Measurements from ENCODE around the gene PGLYRP4. TPM values are rescaled to one million over a fixed set of nuclear protein-coding genes. Genes with fewer than 3 reads are reported as not detected.

The PGLYRP4 gene
- polyA plus RNA-seq, 3 donors = not detected

GRCh38 chr1:153346077-153346723 lies 2.4 kb downstream of the PGLYRP4 start:
- DNase-seq = no peak
- peaks cover 7 to 13% (median 12%) of the 10 kb centered on the region in 3 donors for H3K27me3 Mint-ChIP-seq (ENCODE audit: low read depth in 3 of 3)
- no peaks in the 10 kb centered on the region for H3K27me3 ChIP-seq (ENCODE audit: control insufficient read depth in 2 of 2, insufficient read depth in 2 of 2, low read length in 2 of 2)
- H3K36me3 Mint-ChIP-seq = no peaks in the 10 kb centered on the region
- no peaks in the 10 kb centered on the region for H4K20me1 ChIP-seq (ENCODE audit: insufficient read depth, low read length)
- no peaks in the 10 kb centered on the region for H3K9me3 ChIP-seq (replicated peaks in 1 of 2; ENCODE audit: control insufficient read depth in 1 of 2, insufficient read depth in 1 of 2, low read length in 2 of 2)
- peak overlapping the region in 1 of 2 donors; percentile 18 for H3K4me3 Mint-ChIP-seq
- no peaks in the 10 kb centered on the region for H3K79me2 ChIP-seq (ENCODE audit: insufficient read depth, low read length)
- TF ChIP-seq CTCF (IDR thresholded peaks at IDR 0.05) = no peak
- H3K4me2 ChIP-seq (replicated peaks; ENCODE audit: extremely low read depth, low read length, poor library complexity, severe bottlenecking) = no peak overlapping the region
- H3K27ac Mint-ChIP-seq = no peak overlapping the region
- H3K27ac ChIP-seq (ENCODE audit: low read depth in 1 of 2, low read length in 2 of 2) = no peak overlapping the region
- peaks cover 41 to 55% of the 10 kb centered on the region in 2 donors for H3K4me1 ChIP-seq (ENCODE audit: control insufficient read depth in 1 of 2, insufficient read depth in 2 of 2, low read length in 2 of 2)
- H3K9ac ChIP-seq (ENCODE audit: insufficient read depth, low read length, poor library complexity, severe bottlenecking) = no peak overlapping the region
- 0% methylated on average over 1 of the region's 6 CpGs for WGBS (ENCODE audit: insufficient coverage)
- peaks cover 65% of the 10 kb centered on the region for H3K4me1 Mint-ChIP-seq
- intact Hi-C loops (cut with micrococcal nuclease) = no loop called here
- H2AFZ ChIP-seq (ENCODE audit: insufficient read depth, low read depth, low read length, poor library complexity, severe bottlenecking) = no peak overlapping the region
- H3K36me3 ChIP-seq (replicated peaks in 1 of 2; ENCODE audit: control insufficient read depth in 1 of 2, insufficient read depth in 2 of 2, low read length in 2 of 2) = no peaks in the 10 kb centered on the region
- peaks cover 0 to 2% (median 0%) of the 10 kb centered on the region in 7 donors for H3K9me3 Mint-ChIP-seq
- no peak overlapping the region for H3K4me3 ChIP-seq (replicated peaks in 1 of 3; ENCODE audit: low read depth in 2 of 3, low read length in 3 of 3)

GRCh38 chr1:153345187-153346076 lies 3.2 kb downstream of the PGLYRP4 start:
- H3K9ac ChIP-seq (ENCODE audit: insufficient read depth, low read length, poor library complexity, severe bottlenecking) = no peak overlapping the region
- Mint-ChIP-seq H3K4me3 (no peak overlapping the region), H3K36me3 (no peaks in the 10 kb centered on the region), H3K9me3 (peaks cover 0 to 2% (median 0%) of the 10 kb centered on the region in 7 donors), H3K4me1 (peaks cover 65% of the 10 kb centered on the region), H3K27ac (no peak overlapping the region), H3K27me3 (ENCODE audit: low read depth in 3 of 3) (peaks cover 7 to 11% (median 9%) of the 10 kb centered on the region in 3 donors)
- no peaks in the 10 kb centered on the region for H3K9me3 ChIP-seq (replicated peaks in 1 of 2; ENCODE audit: control insufficient read depth in 1 of 2, insufficient read depth in 1 of 2, low read length in 2 of 2)
- H3K4me3 ChIP-seq (replicated peaks in 1 of 3; ENCODE audit: low read depth in 2 of 3, low read length in 3 of 3) = no peak overlapping the region
- no peak for TF ChIP-seq CTCF (IDR thresholded peaks at IDR 0.05)
- peaks cover 41 to 55% of the 10 kb centered on the region in 2 donors for H3K4me1 ChIP-seq (ENCODE audit: control insufficient read depth in 1 of 2, insufficient read depth in 2 of 2, low read length in 2 of 2)
- H3K4me2 ChIP-seq (replicated peaks; ENCODE audit: extremely low read depth, low read length, poor library complexity, severe bottlenecking) = no peak overlapping the region
- no peaks in the 10 kb centered on the region for H3K36me3 ChIP-seq (replicated peaks in 1 of 2; ENCODE audit: control insufficient read depth in 1 of 2, insufficient read depth in 2 of 2, low read length in 2 of 2)
- no peak overlapping the region for H2AFZ ChIP-seq (ENCODE audit: insufficient read depth, low read depth, low read length, poor library complexity, severe bottlenecking)
- no peak overlapping the region for H3K27ac ChIP-seq (ENCODE audit: low read depth in 1 of 2, low read length in 2 of 2)
- 65% methylated on average over 11 of the region's 14 CpGs for WGBS (ENCODE audit: insufficient coverage)
- intact Hi-C loops (cut with micrococcal nuclease) = no loop called here
- no peak for DNase-seq
- no peaks in the 10 kb centered on the region for H3K79me2 ChIP-seq (ENCODE audit: insufficient read depth, low read length)
- H4K20me1 ChIP-seq (ENCODE audit: insufficient read depth, low read length) = no peaks in the 10 kb centered on the region
- no peaks in the 10 kb centered on the region for H3K27me3 ChIP-seq (ENCODE audit: control insufficient read depth in 2 of 2, insufficient read depth in 2 of 2, low read length in 2 of 2)

All from CD14-positive monocyte (primary cell).